ENCODE results near the gene VDAC1. TPM values are rescaled to one million over a fixed set of nuclear protein-coding genes. Genes with fewer than 3 reads are reported as not detected.
A peak's percentile ranks its signal among the peaks of the same experiment; 100 is the strongest.

Gene VDAC1
- polyA plus RNA-seq, 1 donor (not counting 4 experiments of a cell fraction or from before 2014, with no cell fraction given), result 300 TPM

DNA sequence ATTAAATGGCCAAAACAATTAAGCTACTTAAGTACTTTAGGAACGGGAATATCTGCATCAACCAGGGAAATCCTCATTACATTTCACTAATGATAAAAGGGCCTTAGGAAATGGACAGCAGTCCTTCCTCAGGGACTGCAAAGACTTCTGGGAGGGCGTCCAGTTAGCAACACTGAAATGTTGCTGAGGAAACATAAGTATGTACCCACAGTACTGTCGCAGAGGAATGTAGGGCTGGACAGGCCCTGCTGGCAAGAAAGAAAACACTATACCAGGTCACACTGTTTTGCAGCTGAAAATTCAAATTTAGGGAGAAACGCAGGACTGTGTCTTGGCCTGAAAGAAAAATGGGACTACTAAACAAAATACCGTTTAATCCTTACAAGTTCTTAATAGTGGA, 37.7 kb downstream of the VDAC1 start:
- Histone ChIP-seq H3K9me1 (ENCODE audit: control insufficient read depth, extremely low read depth, insufficient read depth, low read length) (no peaks in the 10 kb centered on the region), H3K9ac (ENCODE audit: control insufficient read depth, extremely low read depth, insufficient read depth, low read length) (peak overlapping the region; percentile 94), H3K4me2 (ENCODE audit: control insufficient read depth, extremely low read depth, insufficient read depth, low read depth, low read length) (peak overlapping the region; percentile 99), H3K27ac (ENCODE audit: control insufficient read depth, insufficient read depth, low read length) (peak overlapping the region; percentile 83), H3K27me3 (ENCODE audit: control insufficient read depth, extremely low read depth, insufficient read depth, low read length) (no peaks in the 10 kb centered on the region), H2AFZ (ENCODE audit: control insufficient read depth, low read length) (no peak overlapping the region), H3K79me2 (ENCODE audit: control insufficient read depth, insufficient read depth, low read length) (peaks cover 56% of the 10 kb centered on the region), H4K20me1 (ENCODE audit: control insufficient read depth, extremely low read depth, insufficient read depth, low read length) (peaks cover 2% of the 10 kb centered on the region), H3K4me1 (ENCODE audit: control insufficient read depth, extremely low read depth, insufficient read depth, low read length) (peaks cover 12% of the 10 kb centered on the region), H3K4me3 (ENCODE audit: control insufficient read depth in 2 of 3, extremely low read depth in 1 of 3, insufficient read depth in 2 of 3, low read depth in 1 of 3, low read length in 3 of 3) (peak overlapping the region; percentile 72 to 94 (median 94)), H3K36me3 (ENCODE audit: control insufficient read depth in 2 of 2, extremely low read depth in 1 of 2, insufficient read depth in 2 of 2, low read length in 2 of 2) (peaks cover 0 to 2% of the 10 kb centered on the region in 2 experiments), H3K9me3 (ENCODE audit: control insufficient read depth, low read depth, low read length) (no peaks in the 10 kb centered on the region)
- TF ChIP-seq, protein P1, sequence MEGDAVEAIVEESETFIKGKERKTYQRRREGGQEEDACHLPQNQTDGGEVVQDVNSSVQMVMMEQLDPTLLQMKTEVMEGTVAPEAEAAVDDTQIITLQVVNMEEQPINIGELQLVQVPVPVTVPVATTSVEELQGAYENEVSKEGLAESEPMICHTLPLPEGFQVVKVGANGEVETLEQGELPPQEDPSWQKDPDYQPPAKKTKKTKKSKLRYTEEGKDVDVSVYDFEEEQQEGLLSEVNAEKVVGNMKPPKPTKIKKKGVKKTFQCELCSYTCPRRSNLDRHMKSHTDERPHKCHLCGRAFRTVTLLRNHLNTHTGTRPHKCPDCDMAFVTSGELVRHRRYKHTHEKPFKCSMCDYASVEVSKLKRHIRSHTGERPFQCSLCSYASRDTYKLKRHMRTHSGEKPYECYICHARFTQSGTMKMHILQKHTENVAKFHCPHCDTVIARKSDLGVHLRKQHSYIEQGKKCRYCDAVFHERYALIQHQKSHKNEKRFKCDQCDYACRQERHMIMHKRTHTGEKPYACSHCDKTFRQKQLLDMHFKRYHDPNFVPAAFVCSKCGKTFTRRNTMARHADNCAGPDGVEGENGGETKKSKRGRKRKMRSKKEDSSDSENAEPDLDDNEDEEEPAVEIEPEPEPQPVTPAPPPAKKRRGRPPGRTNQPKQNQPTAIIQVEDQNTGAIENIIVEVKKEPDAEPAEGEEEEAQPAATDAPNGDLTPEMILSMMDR (optimal IDR thresholded peaks at IDR 0.05 in 1 of 3, IDR thresholded peaks at IDR 0.05 in 1 of 3, conservative IDR thresholded peaks at IDR 0.05 in 1 of 3; ENCODE audit: extremely low read depth in 1 of 3, insufficient read depth in 2 of 3, low read length in 3 of 3), result no peak
- no peak for TF ChIP-seq EZH2 (IDR thresholded peaks at IDR 0.05; ENCODE audit: low read length)
- FAIRE-seq, result no peak
- no peak for DNase-seq (ENCODE audit: low read depth, low spot score)
- dilution Hi-C loops (cut with MboI; ENCODE audit: extremely low pct_ligation_motif_present, low sequenced_read_pairs), result no loop called here

- TF ChIP-seq, protein P1 (optimal IDR thresholded peaks at IDR 0.05 in 1 of 3, IDR thresholded peaks at IDR 0.05 in 1 of 3, conservative IDR thresholded peaks at IDR 0.05 in 1 of 3; ENCODE audit: extremely low read depth in 1 of 3, insufficient read depth in 2 of 3, low read length in 3 of 3), result no peak
- TF ChIP-seq EZH2 (IDR thresholded peaks at IDR 0.05; ENCODE audit: low read length), result no peak
- no peak for DNase-seq (ENCODE audit: low read depth, low spot score)
- H3K9me1 ChIP-seq (ENCODE audit: control insufficient read depth, extremely low read depth, insufficient read depth, low read length), result no peaks in the 10 kb centered on the region
- H4K20me1 ChIP-seq (ENCODE audit: control insufficient read depth, extremely low read depth, insufficient read depth, low read length), result peaks cover 2% of the 10 kb centered on the region
- dilution Hi-C loops (cut with MboI; ENCODE audit: extremely low pct_ligation_motif_present, low sequenced_read_pairs), result no loop called here
- peaks cover 59% of the 10 kb centered on the region for H3K79me2 ChIP-seq (ENCODE audit: control insufficient read depth, insufficient read depth, low read length)
- H3K4me1 ChIP-seq (ENCODE audit: control insufficient read depth, extremely low read depth, insufficient read depth, low read length), result peaks cover 12% of the 10 kb centered on the region
- H3K36me3 ChIP-seq (ENCODE audit: control insufficient read depth in 2 of 2, extremely low read depth in 1 of 2, insufficient read depth in 2 of 2, low read length in 2 of 2), result no peaks in the 10 kb centered on the region
- FAIRE-seq, result no peak
- no peaks in the 10 kb centered on the region for H3K27me3 ChIP-seq (ENCODE audit: control insufficient read depth, extremely low read depth, insufficient read depth, low read length)
- no peak overlapping the region for H3K4me2 ChIP-seq (ENCODE audit: control insufficient read depth, extremely low read depth, insufficient read depth, low read depth, low read length)
- no peak overlapping the region for H2AFZ ChIP-seq (ENCODE audit: control insufficient read depth, low read length)
- no peaks in the 10 kb centered on the region for H3K9me3 ChIP-seq (ENCODE audit: control insufficient read depth, low read depth, low read length)
- no peak overlapping the region for H3K27ac ChIP-seq (ENCODE audit: control insufficient read depth, insufficient read depth, low read length)
- H3K4me3 ChIP-seq (ENCODE audit: control insufficient read depth in 2 of 3, extremely low read depth in 1 of 3, insufficient read depth in 2 of 3, low read depth in 1 of 3, low read length in 3 of 3), result no peak overlapping the region
- H3K9ac ChIP-seq (ENCODE audit: control insufficient read depth, extremely low read depth, insufficient read depth, low read length), result no peak overlapping the region
Measured at GRCh38 chr5:133966090-133966489, 38.7 kb downstream of the VDAC1 start.
